ENCODE data around the gene PXDN.
A peak's percentile ranks its signal among the peaks of the same experiment; 100 is the strongest.

PXDN gene

GRCh38 chr2:1599301-1600085 lies 144.8 kb downstream of the PXDN start:
- Histone ChIP-seq H3K9ac (ENCODE audit: low read length) (no peak overlapping the region), H3K4ac (ENCODE audit: low read depth, low read length) (no peak overlapping the region), H4K8ac (ENCODE audit: low read depth, low read length) (no peak overlapping the region), H2BK5ac (ENCODE audit: low read length) (no peak overlapping the region), H4K5ac (ENCODE audit: low read length) (no peak overlapping the region), H3K18ac (ENCODE audit: low read length) (no peak overlapping the region), H3K79me1 (ENCODE audit: low read length) (no peaks in the 10 kb centered on the region), H3K27ac (ENCODE audit: low read depth, low read length) (no peak overlapping the region), H2BK120ac (ENCODE audit: low read depth, low read length) (no peak overlapping the region), H3K4me3 (ENCODE audit: low read length) (no peak overlapping the region), H3K79me2 (ENCODE audit: control insufficient read depth, insufficient read depth, low read length) (no peaks in the 10 kb centered on the region), H3K23ac (ENCODE audit: low read length) (no peak overlapping the region), H2AK5ac (ENCODE audit: low read length) (no peak overlapping the region), H3K36me3 (ENCODE audit: control insufficient read depth, insufficient read depth, low read length) (no peaks in the 10 kb centered on the region), H3K27me3 (ENCODE audit: insufficient read depth, low read length, poor library complexity) (no peaks in the 10 kb centered on the region), H3K56ac (ENCODE audit: low read length) (no peak overlapping the region), H3K4me2 (ENCODE audit: low read length) (no peak overlapping the region), H2BK15ac (replicated peaks; ENCODE audit: low read depth) (no peak overlapping the region), H3K4me1 (ENCODE audit: control insufficient read depth, low read depth, low read length) (no peaks in the 10 kb centered on the region)
- DNase-seq, result no peak
- no CpG with 5 or more reads among the region's 17 CpGs for WGBS (ENCODE audit: extremely low coverage, insufficient coverage, low lambda C conversion rate)

DNA sequence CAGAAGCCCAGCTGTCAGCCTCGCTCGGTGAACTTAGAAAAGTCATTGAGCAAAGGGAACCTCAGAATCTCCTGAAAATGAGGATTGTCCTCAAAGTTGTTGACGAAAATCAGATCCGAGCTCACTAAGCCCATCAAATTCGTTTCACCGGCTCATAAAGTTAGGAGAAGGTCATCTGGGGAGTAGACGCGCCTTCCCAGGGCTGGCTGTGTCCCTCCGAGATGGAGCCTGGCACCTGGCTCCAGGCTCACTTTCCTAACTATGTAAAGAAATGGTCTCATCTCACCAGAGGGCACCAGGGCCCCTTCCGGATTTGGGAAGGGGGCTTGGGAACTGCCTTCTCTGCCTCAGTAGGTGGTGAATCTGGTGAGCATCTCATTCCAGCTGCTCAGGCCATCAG lies 145.5 kb downstream of the PXDN start:
- Histone ChIP-seq H3K4ac (ENCODE audit: low read depth, low read length) (no peak overlapping the region), H3K27me3 (ENCODE audit: insufficient read depth, low read length, poor library complexity) (no peaks in the 10 kb centered on the region), H3K56ac (ENCODE audit: low read length) (no peak overlapping the region), H4K8ac (ENCODE audit: low read depth, low read length) (no peak overlapping the region), H3K79me1 (ENCODE audit: low read length) (no peaks in the 10 kb centered on the region), H3K4me2 (ENCODE audit: low read length) (no peak overlapping the region), H3K23ac (ENCODE audit: low read length) (no peak overlapping the region), H3K36me3 (ENCODE audit: control insufficient read depth, insufficient read depth, low read length) (no peaks in the 10 kb centered on the region), H2BK120ac (ENCODE audit: low read depth, low read length) (no peak overlapping the region), H3K18ac (ENCODE audit: low read length) (no peak overlapping the region), H2AK5ac (ENCODE audit: low read length) (no peak overlapping the region), H3K4me3 (ENCODE audit: low read length) (no peak overlapping the region), H4K5ac (ENCODE audit: low read length) (no peak overlapping the region), H2BK5ac (ENCODE audit: low read length) (no peak overlapping the region), H3K4me1 (ENCODE audit: control insufficient read depth, low read depth, low read length) (no peaks in the 10 kb centered on the region), H3K9ac (ENCODE audit: low read length) (no peak overlapping the region), H3K79me2 (ENCODE audit: control insufficient read depth, insufficient read depth, low read length) (no peaks in the 10 kb centered on the region), H2BK15ac (replicated peaks; ENCODE audit: low read depth) (no peak overlapping the region), H3K27ac (ENCODE audit: low read depth, low read length) (no peak overlapping the region)
- no CpG with 5 or more reads among the region's 10 CpGs for WGBS (ENCODE audit: extremely low coverage, insufficient coverage, low lambda C conversion rate)
- no peak for DNase-seq

DNA sequence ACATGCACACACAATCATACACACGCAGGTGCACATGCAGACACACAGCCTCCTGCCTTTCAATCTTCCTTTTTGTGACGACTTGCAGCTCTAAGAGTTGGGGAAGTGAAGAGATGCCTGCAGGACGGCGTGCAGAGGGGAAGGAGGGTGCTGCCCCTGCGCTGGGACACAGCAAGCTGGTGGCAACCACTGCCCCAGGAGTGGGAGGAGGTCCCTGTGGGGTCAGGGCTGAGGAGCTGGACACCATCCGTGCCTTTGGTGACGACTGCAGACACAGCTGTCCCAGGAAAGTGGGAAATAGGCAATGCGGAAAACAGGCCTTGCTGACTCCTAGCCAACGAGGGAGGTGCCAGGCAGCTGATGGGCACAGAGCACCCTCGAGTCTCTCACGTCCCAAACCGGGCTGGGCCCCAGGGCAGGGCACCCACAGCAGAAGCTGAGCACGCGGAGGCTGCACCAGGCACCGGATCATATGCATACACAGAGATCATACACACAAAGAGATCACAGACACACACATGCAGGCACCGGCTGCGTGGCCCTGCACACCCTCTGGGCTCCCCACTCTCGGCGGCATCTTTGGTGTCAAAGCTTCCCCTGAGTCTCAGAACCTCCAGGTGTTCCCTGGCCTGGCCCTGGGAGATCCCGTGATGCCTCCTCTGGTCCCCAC lies 146.1 kb downstream of the PXDN start:
- no peak overlapping the region for H2BK15ac ChIP-seq (replicated peaks; ENCODE audit: low read depth)

DNA sequence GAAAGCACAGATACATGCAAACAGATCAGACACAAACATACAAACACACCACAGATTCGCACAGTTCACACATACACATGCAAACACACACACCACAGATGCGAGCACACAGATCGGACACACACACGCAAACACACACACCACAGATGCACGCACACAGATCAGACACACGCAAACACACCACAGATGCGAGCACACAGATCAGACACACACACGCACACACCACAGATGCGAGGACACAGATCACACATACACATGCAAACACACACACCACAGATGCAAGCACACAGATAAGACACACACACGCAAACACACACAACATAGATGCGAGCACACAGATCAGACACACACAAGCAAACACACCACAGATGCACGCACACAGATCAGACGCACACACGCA lies 149.0 kb downstream of the PXDN start:
- Histone ChIP-seq H3K27me3 (ENCODE audit: insufficient read depth, low read length, poor library complexity) (no peaks in the 10 kb centered on the region), H4K5ac (ENCODE audit: low read length) (no peak overlapping the region), H3K4me1 (ENCODE audit: control insufficient read depth, low read depth, low read length) (peaks cover 3% of the 10 kb centered on the region), H2BK15ac (replicated peaks; ENCODE audit: low read depth) (no peak overlapping the region), H3K27ac (ENCODE audit: low read depth, low read length) (no peak overlapping the region), H3K18ac (ENCODE audit: low read length) (no peak overlapping the region), H3K9ac (ENCODE audit: low read length) (no peak overlapping the region), H3K4ac (ENCODE audit: low read depth, low read length) (no peak overlapping the region), H2AK5ac (ENCODE audit: low read length) (no peak overlapping the region), H4K8ac (ENCODE audit: low read depth, low read length) (no peak overlapping the region), H2BK120ac (ENCODE audit: low read depth, low read length) (no peak overlapping the region), H3K56ac (ENCODE audit: low read length) (no peak overlapping the region), H3K79me1 (ENCODE audit: low read length) (no peaks in the 10 kb centered on the region), H3K4me2 (ENCODE audit: low read length) (no peak overlapping the region), H3K23ac (ENCODE audit: low read length) (no peak overlapping the region), H3K36me3 (ENCODE audit: control insufficient read depth, insufficient read depth, low read length) (no peaks in the 10 kb centered on the region), H3K4me3 (ENCODE audit: low read length) (no peak overlapping the region), H3K79me2 (ENCODE audit: control insufficient read depth, insufficient read depth, low read length) (no peaks in the 10 kb centered on the region), H2BK5ac (ENCODE audit: low read length) (no peak overlapping the region)
- no CpG with 5 or more reads among the region's 14 CpGs for WGBS (ENCODE audit: extremely low coverage, insufficient coverage, low lambda C conversion rate)
- no peak for DNase-seq

More for the DNA sequence above, 146.1 kb downstream of the PXDN start:
- H2BK120ac ChIP-seq (ENCODE audit: low read depth, low read length), result no peak overlapping the region
- H3K23ac ChIP-seq (ENCODE audit: low read length), result no peak overlapping the region
- no peak overlapping the region for H4K8ac ChIP-seq (ENCODE audit: low read depth, low read length)
- H3K9ac ChIP-seq (ENCODE audit: low read length), result no peak overlapping the region
- H3K79me1 ChIP-seq (ENCODE audit: low read length), result no peaks in the 10 kb centered on the region
- no peaks in the 10 kb centered on the region for H3K79me2 ChIP-seq (ENCODE audit: control insufficient read depth, insufficient read depth, low read length)
- DNase-seq, result no peak
- H3K4me1 ChIP-seq (ENCODE audit: control insufficient read depth, low read depth, low read length), result no peaks in the 10 kb centered on the region
- no peak overlapping the region for H3K27ac ChIP-seq (ENCODE audit: low read depth, low read length)
- H2BK5ac ChIP-seq (ENCODE audit: low read length), result no peak overlapping the region
- H2AK5ac ChIP-seq (ENCODE audit: low read length), result no peak overlapping the region
- H3K27me3 ChIP-seq (ENCODE audit: insufficient read depth, low read length, poor library complexity), result no peaks in the 10 kb centered on the region
- H3K4ac ChIP-seq (ENCODE audit: low read depth, low read length), result no peak overlapping the region
- H3K36me3 ChIP-seq (ENCODE audit: control insufficient read depth, insufficient read depth, low read length), result no peaks in the 10 kb centered on the region
- H3K4me2 ChIP-seq (ENCODE audit: low read length), result no peak overlapping the region
- no peak overlapping the region for H3K4me3 ChIP-seq (ENCODE audit: low read length)
- WGBS (ENCODE audit: extremely low coverage, insufficient coverage, low lambda C conversion rate), result no CpG with 5 or more reads among the region's 20 CpGs
- H3K18ac ChIP-seq (ENCODE audit: low read length), result no peak overlapping the region
- H3K56ac ChIP-seq (ENCODE audit: low read length), result no peak overlapping the region
- no peak overlapping the region for H4K5ac ChIP-seq (ENCODE audit: low read length)

DNA sequence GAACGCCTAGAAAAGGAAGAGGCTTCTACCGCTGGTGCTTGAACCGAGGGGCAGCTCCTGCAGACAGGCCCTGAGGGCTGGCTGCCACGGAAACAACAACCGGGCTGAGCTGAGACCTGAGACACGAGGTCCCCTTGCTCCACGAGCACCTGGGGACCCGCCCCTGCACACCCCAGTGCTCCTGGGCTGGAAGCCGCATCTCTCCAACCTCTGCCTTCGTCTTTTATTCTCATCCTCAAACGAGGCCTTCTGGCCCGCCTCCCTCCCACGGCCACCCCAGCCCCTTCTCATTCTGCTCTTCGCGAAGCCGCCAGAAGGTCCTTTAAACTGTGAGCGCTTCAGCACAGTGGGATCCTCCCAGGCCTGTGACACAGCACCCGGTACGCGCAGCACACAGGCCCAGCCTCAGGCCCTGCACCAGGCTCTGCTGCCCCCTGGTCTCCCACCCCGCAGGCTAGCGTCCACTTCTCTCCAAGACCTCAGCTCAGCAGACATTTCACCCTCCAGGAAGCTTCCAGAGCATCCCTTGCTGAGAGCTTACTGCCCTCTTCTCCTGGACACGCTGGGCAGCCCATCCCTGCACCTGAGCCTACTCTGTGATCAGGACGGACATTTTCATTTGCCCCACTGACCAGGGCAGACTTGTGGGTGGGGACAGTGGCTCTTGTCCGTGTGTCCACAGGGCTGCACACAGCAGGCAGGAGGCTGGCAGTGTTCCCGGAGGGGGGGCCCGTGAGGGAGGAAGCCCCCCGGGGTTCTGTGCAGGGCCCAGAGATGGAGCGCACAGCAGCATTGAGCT lies 149.7 kb downstream of the PXDN start:
- Histone ChIP-seq H3K4me1 (ENCODE audit: control insufficient read depth, low read depth, low read length) (peaks cover 3% of the 10 kb centered on the region), H3K79me1 (ENCODE audit: low read length) (no peaks in the 10 kb centered on the region), H3K27me3 (ENCODE audit: insufficient read depth, low read length, poor library complexity) (no peaks in the 10 kb centered on the region), H3K4ac (ENCODE audit: low read depth, low read length) (no peak overlapping the region), H2BK15ac (replicated peaks; ENCODE audit: low read depth) (no peak overlapping the region), H2AK5ac (ENCODE audit: low read length) (no peak overlapping the region), H2BK120ac (ENCODE audit: low read depth, low read length) (no peak overlapping the region), H3K4me3 (ENCODE audit: low read length) (no peak overlapping the region), H3K56ac (ENCODE audit: low read length) (peak overlapping the region; percentile 47), H3K27ac (ENCODE audit: low read depth, low read length) (no peak overlapping the region), H3K9ac (ENCODE audit: low read length) (no peak overlapping the region), H3K4me2 (ENCODE audit: low read length) (no peak overlapping the region), H3K23ac (ENCODE audit: low read length) (no peak overlapping the region), H3K79me2 (ENCODE audit: control insufficient read depth, insufficient read depth, low read length) (no peaks in the 10 kb centered on the region), H4K8ac (ENCODE audit: low read depth, low read length) (no peak overlapping the region), H2BK5ac (ENCODE audit: low read length) (no peak overlapping the region), H4K5ac (ENCODE audit: low read length) (no peak overlapping the region), H3K18ac (ENCODE audit: low read length) (no peak overlapping the region), H3K36me3 (ENCODE audit: control insufficient read depth, insufficient read depth, low read length) (no peaks in the 10 kb centered on the region)
- DNase-seq, result no peak
- WGBS (ENCODE audit: extremely low coverage, insufficient coverage, low lambda C conversion rate), result no CpG with 5 or more reads among the region's 29 CpGs

Data from mesendoderm (in vitro differentiated cells).